Globus pallidus (tissue), 1 donor: ENCODE results near the gene VWA8.

Source experiments
- DNase-seq: peaks from one replicate; pipeline ENCODE4 v3.0.0-alpha.2; 2015; ENCODE audit warnings: low spot score

VWA8 gene

GRCh38 chr13:41960637-41961465 is at the start of gene VWA8:
Gene VWA8 (minus strand): TSS chr13:41961109. CDS start chr13:41961015, 94 bp downstream.
- DNase-seq: peak; percentile 53

- DNase-seq: no peak
These were observed 48.1 kb upstream of the VWA8 start for GRCh38 chr13:42009057-42009456.

GRCh38 chr13:42007844-42008243 is 46.9 kb upstream of the VWA8 start:
- DNase-seq: no peak

- no peak for DNase-seq
These were observed 41.2 kb upstream of the VWA8 start for GRCh38 chr13:42002066-42002465.

- no peak for DNase-seq
These were observed 40.7 kb upstream of the VWA8 start for GRCh38 chr13:42001580-42001979.

- DNase-seq: no peak
These were observed 39.9 kb upstream of the VWA8 start for GRCh38 chr13:42000846-42001245.

- no peak for DNase-seq
These were observed 36.5 kb upstream of the VWA8 start for GRCh38 chr13:41997396-41997795.

GRCh38 chr13:41995946-41996345 is 35.0 kb upstream of the VWA8 start:
- DNase-seq: no peak

GRCh38 chr13:41995336-41995735 is 34.4 kb upstream of the VWA8 start:
- no peak for DNase-seq

GRCh38 chr13:41994696-41995095 is 33.8 kb upstream of the VWA8 start:
- no peak for DNase-seq

GRCh38 chr13:41991936-41992335 is 31.0 kb upstream of the VWA8 start:
- no peak for DNase-seq

GRCh38 chr13:41988244-41988643 is 27.3 kb upstream of the VWA8 start:
- DNase-seq: no peak

- no peak for DNase-seq
These were observed 25.0 kb upstream of the VWA8 start for GRCh38 chr13:41985788-41986508.

GRCh38 chr13:41981951-41982715 is 21.2 kb upstream of the VWA8 start:
- no peak for DNase-seq

GRCh38 chr13:41978007-41978406 is 17.1 kb upstream of the VWA8 start:
- DNase-seq: no peak

- DNase-seq: no peak
These were observed 15.6 kb upstream of the VWA8 start for GRCh38 chr13:41976476-41976875.

- no peak for DNase-seq
These were observed 13.5 kb upstream of the VWA8 start for GRCh38 chr13:41974262-41974900.

- peak; percentile 14 for DNase-seq
These were observed 12.4 kb upstream of the VWA8 start for GRCh38 chr13:41973247-41973741.

GRCh38 chr13:41971848-41972247 is 10.9 kb upstream of the VWA8 start:
- no peak for DNase-seq

- DNase-seq: no peak
These were observed 10.0 kb upstream of the VWA8 start for GRCh38 chr13:41970918-41971317.

GRCh38 chr13:41970022-41970421 is 9.1 kb upstream of the VWA8 start:
- DNase-seq: no peak

- DNase-seq: no peak
These were observed 8.2 kb upstream of the VWA8 start for GRCh38 chr13:41969072-41969471.
